Measurements from ENCODE around the gene KRT13.

Gene KRT13

DNA sequence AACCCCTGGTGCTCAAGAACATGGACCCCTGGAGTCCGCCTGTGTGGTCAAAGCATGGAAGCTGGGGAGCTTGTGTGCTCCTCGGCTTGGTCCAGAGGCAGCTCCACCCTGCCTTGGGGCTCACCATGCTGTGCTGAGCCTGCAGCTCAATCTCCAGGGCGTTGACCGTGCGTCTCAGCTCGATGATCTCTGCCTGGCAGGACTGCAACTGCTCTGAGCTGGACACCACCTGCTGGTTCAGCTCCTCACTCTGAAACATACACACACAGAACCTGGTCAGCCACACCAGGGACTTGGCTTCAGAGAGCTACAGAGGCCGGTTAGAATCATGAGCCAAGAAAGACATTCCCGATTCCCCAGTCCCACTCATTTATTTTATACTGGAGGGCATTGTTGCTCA is 27.2 kb downstream of the KRT13 start:
- no peak for DNase-seq (ENCODE audit: extremely low spot score, insufficient read length, low read depth)
- no peak for FAIRE-seq

DNA sequence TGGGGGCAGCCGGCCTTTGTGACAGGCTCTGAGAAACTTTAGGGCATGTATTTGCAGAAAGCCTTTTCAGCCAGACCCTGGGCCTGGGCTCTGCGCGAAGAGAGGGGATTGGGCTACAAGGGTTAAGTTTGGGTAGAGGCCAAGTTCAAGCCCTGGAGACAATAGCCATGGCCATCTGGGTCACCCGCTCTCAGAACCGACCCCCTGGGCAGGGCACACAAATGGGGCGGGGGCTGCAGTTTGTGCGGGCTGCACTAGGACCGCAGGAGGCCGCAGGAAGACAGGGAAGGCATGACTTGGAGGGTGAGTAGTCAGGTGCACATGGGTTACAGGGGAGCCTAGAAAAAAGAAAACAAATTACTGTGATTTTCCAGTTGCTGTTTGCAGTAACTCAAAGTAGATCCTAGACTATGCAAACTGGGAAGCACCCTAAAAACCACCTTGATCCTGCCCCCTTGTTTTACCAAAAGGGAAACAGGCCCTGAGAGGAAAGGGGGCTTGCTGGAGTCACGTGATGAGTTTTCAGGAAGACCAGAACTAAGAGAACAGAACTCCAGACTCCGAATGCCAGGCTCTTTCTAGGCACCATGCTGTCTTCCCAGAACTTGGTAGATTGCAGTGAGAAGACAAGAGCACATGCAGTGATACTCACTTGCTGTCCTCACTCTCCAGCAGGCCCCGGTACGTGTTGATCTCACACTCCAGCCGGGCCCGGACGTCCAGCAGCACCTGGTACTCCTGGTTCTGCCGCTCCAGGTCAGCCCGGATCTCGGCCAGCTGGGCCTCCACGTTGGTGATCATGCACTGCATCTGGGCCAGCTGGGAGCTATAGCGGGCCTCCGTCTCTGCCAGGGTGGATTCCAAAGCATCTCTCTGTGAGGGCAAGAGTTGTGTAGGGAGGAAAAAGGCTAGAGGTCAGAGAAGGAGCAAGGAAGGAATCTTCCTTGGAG is 28.3 kb downstream of the KRT13 start:
- FAIRE-seq = no peak
- DNase-seq (ENCODE audit: extremely low spot score, insufficient read length, low read depth) = no peak

DNA sequence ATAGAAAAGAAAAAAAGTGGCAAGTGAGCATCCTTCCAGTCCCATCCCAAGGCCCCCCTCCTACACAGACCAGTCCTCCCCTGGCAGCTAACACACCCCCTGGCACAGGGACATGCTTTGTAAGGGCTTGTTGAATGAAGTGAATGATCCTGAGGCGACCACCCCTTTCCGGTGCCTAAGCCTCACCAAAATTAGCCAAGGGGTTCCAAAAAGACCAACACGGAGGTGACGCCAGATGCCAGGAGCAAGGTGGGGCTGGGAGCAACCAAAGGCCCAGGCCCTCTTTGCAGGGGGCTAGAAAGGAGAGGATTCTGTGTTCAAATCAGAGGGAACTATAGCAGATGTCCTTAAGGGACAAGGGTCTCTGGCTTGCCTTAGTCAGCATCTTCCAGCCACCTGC is 30.0 kb downstream of the KRT13 start:
- FAIRE-seq = no peak
- no peak for DNase-seq (ENCODE audit: extremely low spot score, insufficient read length, low read depth)

DNA sequence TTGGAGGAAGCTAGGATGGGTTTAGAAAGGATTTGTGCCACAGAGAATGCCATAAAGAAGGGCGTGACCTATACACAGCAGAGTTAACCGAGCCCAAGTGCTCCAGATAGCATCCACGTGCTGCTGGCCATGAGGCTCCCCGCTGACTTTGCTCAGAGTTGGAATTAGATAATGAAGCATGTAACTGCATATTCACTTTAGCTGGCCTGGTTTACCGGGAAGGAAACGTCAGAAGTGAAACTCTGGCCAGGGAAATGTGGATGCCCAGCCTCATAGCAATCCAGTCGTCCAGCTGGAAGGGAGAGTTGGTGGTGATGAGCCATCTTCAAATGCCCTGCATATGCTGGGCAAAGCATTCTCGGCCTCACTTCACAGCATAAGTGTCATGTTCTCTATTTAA is 30.5 kb downstream of the KRT13 start:
- FAIRE-seq = no peak

DNA sequence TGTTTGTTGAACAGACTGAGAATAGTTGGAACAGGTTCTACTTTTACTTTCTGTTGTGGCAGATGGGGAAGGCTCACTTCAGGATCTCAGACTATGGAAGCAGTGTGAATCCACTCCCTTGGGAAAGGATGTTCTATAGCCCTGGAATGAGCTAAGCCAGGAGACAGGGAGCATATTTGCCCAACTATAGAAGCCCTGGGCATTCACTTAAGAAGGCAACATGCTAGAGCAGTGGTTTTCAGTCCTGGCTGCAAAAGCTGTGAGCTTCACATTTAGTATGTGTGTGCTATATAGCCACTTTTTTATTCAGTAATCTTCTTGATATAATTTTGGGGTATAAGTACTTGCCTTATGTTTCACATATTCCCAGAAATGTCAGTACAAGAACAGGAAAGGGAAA is 37.1 kb downstream of the KRT13 start:
- FAIRE-seq = no peak
- DNase-seq (ENCODE audit: extremely low spot score, insufficient read length, low read depth) = no peak

More for the DNA sequence above, 30.5 kb downstream of the KRT13 start:
- no peak for DNase-seq (ENCODE audit: extremely low spot score, insufficient read length, low read depth)

DNA sequence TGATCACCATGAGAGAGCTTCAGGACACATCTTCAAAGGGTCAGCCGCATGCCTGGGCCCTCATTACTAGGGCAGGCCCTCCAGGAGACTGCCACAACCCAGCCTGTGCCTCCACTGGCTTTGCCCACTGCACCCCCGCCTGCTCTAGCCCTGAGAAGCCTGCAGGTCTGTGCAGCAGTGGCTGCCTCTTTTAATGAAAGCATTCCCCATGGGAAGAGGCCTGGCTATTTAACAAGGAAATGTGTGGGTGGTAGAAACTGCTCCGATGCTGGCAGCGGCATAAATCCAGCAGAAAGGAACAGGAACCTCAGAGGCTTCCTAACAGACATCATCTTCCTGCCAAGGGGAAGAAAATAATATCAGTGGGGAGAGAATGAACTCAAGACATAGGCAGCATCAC is 37.9 kb downstream of the KRT13 start:
- no peak for FAIRE-seq
- DNase-seq (ENCODE audit: extremely low spot score, insufficient read length, low read depth) = no peak

DNA sequence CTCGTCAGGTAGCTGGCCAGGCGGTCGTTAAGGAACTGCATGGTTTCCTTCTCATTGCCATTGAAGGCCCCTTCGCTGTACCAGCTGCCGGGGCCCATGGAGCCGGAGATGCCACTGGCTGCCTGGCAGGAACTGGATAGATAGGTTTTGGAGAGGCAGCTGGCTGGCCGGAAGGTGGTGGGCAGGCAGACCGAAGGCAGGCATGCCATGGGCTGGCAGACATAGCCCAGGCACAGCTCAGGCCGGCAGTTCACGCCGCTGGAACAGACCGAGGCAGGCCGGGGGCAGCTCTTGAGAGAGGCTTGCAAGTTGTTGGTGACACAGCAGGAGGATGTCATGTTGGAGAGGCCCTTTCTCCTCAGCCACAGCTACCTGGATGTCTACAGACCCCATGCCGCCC is 38.4 kb downstream of the KRT13 start, which contains the start of gene KRT32:
TSS of gene KRT32 (minus strand) at position 399 of the 400 bp plus-strand sequence. CDS start at position 338, 61 bp downstream.
- DNase-seq (ENCODE audit: extremely low spot score, insufficient read length, low read depth) = no peak
- FAIRE-seq = no peak

DNA sequence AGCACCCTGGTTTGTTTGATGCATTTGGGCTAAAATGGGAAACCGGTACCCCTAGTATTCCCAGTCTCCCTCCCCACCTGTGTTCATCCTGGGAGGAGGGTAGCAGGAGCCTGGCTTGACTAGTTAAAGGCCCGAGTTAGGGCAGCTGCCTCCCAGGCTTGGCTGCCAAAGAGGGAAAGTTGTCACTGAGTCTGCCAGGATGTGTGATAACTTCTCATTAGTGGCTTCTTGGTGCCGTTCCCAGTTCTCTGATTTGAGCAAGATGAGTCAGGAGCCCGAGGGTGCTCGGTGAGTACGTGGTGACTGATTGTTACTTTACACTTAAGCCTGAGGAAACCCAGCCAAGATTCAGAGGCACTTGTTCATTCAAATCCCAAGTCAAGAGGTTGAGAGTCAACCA is 40.7 kb downstream of the KRT13 start:
- no peak for FAIRE-seq
- no peak for DNase-seq (ENCODE audit: extremely low spot score, insufficient read length, low read depth)

DNA sequence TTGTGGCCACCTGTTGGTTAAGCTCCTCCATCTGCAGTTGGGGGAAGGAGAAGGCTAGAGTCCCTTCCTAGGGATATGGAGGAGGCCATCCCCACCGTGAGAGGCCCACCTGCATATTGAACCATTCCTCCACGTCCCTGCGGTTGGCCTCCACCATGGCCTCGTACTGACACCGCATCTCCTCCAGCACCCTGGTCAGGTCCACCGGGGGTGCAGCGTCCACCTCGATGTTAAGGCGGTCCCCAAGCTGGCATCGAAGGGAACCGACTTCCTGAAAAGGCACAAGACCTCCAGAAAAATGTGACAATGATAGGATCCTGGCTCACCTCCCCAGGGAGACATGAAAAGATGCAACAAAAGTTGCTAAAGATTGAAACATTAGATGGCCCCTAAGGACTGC is 41.2 kb downstream of the KRT13 start:
- FAIRE-seq = no peak
- DNase-seq (ENCODE audit: extremely low spot score, insufficient read length, low read depth) = no peak

DNA sequence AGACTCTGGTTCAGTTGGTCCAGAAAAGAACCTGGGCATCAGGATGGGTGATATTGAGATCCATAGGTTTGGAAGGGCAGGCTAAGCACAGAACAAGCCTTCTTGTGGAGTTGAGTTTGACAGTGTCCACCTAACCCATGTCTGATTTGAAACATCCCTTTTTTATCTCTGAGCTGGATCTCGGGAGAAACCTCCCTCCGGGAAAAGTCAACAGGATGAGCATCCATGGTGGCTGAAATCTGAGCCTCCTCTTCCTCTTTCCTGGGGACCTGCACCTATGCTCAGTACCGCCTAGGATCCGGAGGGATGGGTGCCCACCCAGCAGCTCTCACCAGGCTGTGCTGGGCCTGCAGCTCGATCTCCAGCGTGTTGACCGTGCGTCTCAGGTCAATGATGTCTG is 41.7 kb downstream of the KRT13 start:
- FAIRE-seq (no peak), DNase-seq (ENCODE audit: extremely low spot score, insufficient read length, low read depth) (no peak)

DNA sequence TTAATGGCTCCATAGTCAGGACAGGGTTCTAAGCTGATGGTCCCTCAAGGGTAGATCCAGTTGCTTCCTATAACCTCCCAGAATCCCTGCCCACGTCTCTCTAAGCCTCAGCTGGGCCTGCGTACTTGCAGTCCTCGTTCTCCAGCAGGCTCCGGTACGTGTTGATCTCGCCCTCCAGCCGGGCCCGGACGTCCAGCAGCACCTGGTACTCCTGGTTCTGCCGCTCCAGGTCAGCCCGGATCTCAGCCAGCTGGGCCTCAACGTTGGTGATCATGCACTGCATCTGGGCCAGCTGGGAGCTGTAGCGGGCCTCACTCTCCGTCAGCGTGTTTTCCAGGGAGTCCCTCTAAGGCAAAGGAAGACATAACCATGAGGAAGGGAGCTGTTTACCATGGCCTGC is 42.7 kb downstream of the KRT13 start:
- no peak for FAIRE-seq

DNA sequence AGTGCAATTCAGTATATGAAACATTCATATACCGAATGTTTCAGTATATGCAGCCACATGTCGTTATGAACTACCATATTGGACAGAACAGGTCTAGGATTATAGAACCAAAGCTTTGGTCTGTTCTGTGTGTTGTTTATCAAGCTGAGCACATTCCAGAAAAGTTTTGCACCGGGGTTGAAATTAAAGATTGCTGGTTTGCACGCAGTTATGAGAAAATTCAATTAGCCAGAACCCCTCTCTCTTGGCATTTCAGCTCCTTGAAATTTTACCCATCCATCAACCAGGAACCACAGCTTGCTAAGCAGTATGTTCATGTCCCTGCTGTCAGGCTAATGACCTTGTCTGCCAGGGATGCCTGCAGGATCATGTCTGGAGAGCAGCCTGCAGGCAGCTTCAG is 47.7 kb downstream of the KRT13 start:
- FAIRE-seq = no peak

More for the DNA sequence above, 42.7 kb downstream of the KRT13 start:
- DNase-seq (ENCODE audit: extremely low spot score, insufficient read length, low read depth) = no peak

DNA sequence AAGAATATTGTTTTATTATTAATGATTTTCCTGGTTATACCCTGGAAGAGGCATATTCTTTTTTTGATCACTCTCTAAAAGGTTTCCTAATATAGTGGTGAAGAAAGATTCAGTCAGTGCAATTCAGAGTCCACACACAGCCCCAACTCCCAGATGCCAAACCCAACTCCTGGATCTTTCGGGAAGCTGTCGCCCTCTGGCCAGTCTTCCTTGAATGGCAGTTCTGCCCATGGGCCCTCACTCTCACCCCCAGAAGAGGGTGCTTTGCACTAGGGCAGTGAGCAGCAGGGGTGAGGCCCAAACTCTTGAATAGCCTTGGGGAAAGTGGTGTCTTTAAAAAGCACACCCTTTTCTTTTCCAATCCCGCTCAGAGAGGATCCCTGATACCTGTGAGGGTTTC is 49.2 kb downstream of the KRT13 start:
- no peak for FAIRE-seq

More for the DNA sequence above, 47.7 kb downstream of the KRT13 start:
- DNase-seq (ENCODE audit: extremely low spot score, insufficient read length, low read depth) = no peak

DNA sequence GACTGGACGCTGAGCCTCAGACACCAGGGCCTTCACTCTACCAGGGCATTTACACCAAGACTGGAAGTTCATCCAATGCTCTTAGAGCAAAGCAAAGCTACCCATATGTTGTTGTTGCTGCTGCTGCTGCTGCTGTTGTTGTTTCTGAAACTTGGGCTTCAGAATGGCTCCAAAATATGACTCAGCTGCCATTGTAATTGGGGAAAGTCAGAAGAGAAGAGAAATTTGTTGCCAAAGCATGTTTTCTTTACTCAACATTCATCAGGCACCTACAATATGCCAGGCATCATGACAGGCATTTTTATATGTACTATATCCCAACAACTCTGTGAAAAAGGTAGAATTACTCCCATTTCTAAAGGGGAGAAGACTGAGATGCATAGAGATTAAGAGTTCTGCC is 50.2 kb downstream of the KRT13 start:
- no peak for DNase-seq (ENCODE audit: extremely low spot score, insufficient read length, low read depth)
- no peak for FAIRE-seq

More for the DNA sequence above, 49.2 kb downstream of the KRT13 start:
- no peak for DNase-seq (ENCODE audit: extremely low spot score, insufficient read length, low read depth)

DNA sequence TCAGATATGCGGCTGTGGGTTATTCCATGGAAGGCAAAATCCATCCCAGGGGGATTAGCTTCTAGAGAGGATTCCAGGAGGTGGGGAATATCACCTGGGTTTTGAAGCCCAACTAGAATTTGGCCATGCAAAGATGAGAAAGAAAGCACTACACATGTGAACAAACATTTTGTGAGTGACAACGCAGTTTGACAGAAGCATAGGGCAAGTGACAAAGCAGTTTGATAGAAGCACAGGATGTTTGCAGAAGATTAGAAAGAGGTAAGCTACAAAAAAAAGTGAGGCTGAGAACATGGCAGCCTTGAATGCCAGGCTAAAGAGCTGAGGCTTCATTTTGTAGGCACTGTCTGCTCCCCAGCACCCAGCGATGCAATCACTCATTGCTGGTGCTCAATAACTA is 52.3 kb downstream of the KRT13 start:
- DNase-seq (ENCODE audit: extremely low spot score, insufficient read length, low read depth) (no peak), FAIRE-seq (no peak)

DNA sequence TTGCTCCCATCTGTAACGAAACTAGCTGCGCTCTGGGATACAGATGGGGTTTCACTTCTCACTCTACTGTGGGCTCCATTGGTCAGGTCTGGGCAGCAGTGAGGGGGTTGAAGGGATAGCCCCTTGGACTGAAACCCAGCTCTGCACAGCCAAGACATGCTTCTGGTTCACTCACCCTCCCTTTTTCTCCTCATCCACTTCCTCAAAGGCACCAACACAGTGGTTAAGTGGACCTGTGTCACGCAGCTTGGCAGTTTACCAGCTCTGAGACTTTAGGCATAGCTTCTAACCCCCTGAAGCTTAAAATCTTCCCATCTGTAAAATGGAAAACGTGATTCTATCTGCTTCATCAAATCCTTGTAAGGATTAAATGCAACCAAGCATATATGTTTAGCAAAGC is 53.1 kb downstream of the KRT13 start:
- DNase-seq (ENCODE audit: extremely low spot score, insufficient read length, low read depth) = no peak
- FAIRE-seq = no peak

DNA sequence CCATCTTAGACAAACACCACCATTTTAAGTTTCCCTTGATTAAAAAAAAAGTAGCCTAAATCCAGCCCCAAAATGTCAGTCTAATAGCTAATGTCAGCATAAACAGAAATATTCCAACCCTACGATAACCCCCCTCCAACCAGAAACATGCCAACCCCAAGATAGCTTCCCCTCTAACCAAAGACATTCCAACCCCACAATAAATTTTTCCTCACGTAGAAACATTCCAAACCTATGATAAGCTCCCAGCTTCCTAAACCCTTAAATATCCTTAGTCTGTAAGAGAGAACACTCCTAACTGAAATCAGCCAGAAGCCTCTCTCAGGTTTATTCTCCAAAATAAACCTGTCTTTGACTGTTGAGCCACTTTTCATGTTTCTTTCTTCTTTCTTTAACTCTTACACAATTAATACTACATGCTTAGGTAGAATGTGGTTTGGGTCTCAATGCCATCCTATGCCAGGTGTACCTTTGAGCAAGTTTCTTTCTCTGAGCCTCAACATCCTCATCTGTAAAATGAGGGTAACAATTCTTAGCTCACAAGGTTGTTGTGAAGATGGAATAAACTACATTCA is 54.2 kb downstream of the KRT13 start:
- DNase-seq (ENCODE audit: extremely low spot score, insufficient read length, low read depth) (no peak), FAIRE-seq (no peak)
